Cerebellar cortex (tissue), 1 donor: ENCODE measurements around the gene PEX14.

ENCODE experiments used
- DNase-seq: peaks from one replicate; pipeline ENCODE4 v3.0.0-alpha.2; 2015; ENCODE audit warnings: low spot score

The PEX14 gene

GRCh38 chr1:10649517-10650201, 174.9 kb downstream of the PEX14 start:
- DNase-seq = no peak

- no peak for DNase-seq
Observed at GRCh38 chr1:10650556-10651388, 176.0 kb downstream of the PEX14 start.

- DNase-seq = no peak
Observed at GRCh38 chr1:10651389-10651766, 176.6 kb downstream of the PEX14 start.

GRCh38 chr1:10651793-10652192, 177.0 kb downstream of the PEX14 start:
- DNase-seq = no peak

- DNase-seq = no peak
Observed at GRCh38 chr1:10652626-10653025, 177.9 kb downstream of the PEX14 start.

GRCh38 chr1:10653370-10654125, 178.8 kb downstream of the PEX14 start:
- DNase-seq = no peak

GRCh38 chr1:10655002-10655401, 180.3 kb downstream of the PEX14 start:
- no peak for DNase-seq

- DNase-seq = no peak
Observed at GRCh38 chr1:10656431-10656830, 181.7 kb downstream of the PEX14 start.

GRCh38 chr1:10657088-10657847, 182.5 kb downstream of the PEX14 start:
- no peak for DNase-seq

- DNase-seq = no peak
Observed at GRCh38 chr1:10658396-10659066, 183.8 kb downstream of the PEX14 start.

- DNase-seq = no peak
Observed at GRCh38 chr1:10659218-10659617, 184.5 kb downstream of the PEX14 start.

- DNase-seq = no peak
Observed at GRCh38 chr1:10659646-10660540, 185.1 kb downstream of the PEX14 start.

- no peak for DNase-seq
Observed at GRCh38 chr1:10661453-10661852, 186.7 kb downstream of the PEX14 start.

- DNase-seq = no peak
Observed at GRCh38 chr1:10662090-10662688, 187.4 kb downstream of the PEX14 start.

- DNase-seq = no peak
Observed at GRCh38 chr1:10662824-10663677, 188.3 kb downstream of the PEX14 start.

- DNase-seq = peak; percentile 22
Observed at GRCh38 chr1:10663678-10664035, 188.9 kb downstream of the PEX14 start.

- no peak for DNase-seq
Observed at GRCh38 chr1:10664251-10664650, 189.5 kb downstream of the PEX14 start.

GRCh38 chr1:10665226-10665625, 190.5 kb downstream of the PEX14 start:
- no peak for DNase-seq
